ENCODE results near the gene TTC7B. TPM values are rescaled to one million over a fixed set of nuclear protein-coding genes. Genes with fewer than 3 reads are reported as not detected.

TTC7B gene
- total and polyA plus RNA-seq, 2 of the 13 experiments (the other 11 are each of a cell fraction or from before 2014, with no cell fraction given), result 1.3 to 3.2 TPM

DNA sequence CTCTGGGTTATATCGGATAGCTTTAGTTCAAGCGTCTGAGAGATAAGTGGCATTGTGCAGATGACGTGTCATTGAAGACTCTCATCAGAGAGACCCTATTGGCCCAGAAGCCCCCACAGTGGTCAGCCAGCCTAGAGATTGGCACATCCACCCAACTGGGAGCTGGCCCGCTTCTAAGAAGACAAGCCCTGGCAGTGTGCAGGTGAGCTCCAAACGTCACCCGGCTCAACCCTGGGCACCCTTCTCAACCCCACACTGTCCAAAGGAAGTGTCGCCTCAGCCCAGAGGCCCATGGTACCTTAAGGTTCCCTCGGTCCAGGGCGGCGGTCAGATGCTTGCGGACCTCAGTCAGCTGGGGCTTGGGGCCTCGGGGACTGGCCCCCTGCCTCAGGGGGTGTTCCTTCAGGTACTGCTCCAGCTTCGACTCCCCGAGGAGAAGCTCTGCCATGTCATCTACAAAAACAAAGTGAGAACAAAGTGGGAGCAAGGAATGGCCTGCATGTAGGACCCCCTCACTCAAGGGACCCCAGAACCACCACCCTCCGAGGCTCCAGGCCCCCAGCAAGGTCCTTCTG lies 30.3 kb downstream of the TTC7B start:
- no TSS peak for BruUV-seq (replicated peaks)
- intact Hi-C loops (cut with micrococcal nuclease; ENCODE audit: unreplicated experiment) (no loop called here), in situ Hi-C loops (cut with HindIII; ENCODE audit: extremely low pct_ligation_motif_present, low pct_unique_long_range_greater_than_20kb) (no loop called here)
- Histone ChIP-seq H3K79me2 (ENCODE audit: insufficient read depth, low read length) (no peaks in the 10 kb centered on the region), H3K9me3 (ENCODE audit: low read length) (no peaks in the 10 kb centered on the region), H2AFZ (ENCODE audit: low read length) (no peak overlapping the region), H3K27ac (ENCODE audit: extremely low read length, insufficient read depth, low read length) (no peak overlapping the region), H3K36me3 (replicated peaks in 1 of 2; ENCODE audit: control insufficient read depth in 1 of 2, insufficient read depth in 2 of 2, low read length in 2 of 2) (no peaks in the 10 kb centered on the region), H3K4me2 (ENCODE audit: low read depth, low read length) (no peak overlapping the region), H3K4me1 (ENCODE audit: insufficient read depth, low read length) (peaks cover 9% of the 10 kb centered on the region; the same call in 1 of the 2 replicates), H3K27me3 (ENCODE audit: control insufficient read depth in 1 of 2, insufficient read depth in 2 of 2, low read length in 2 of 2) (no peaks in the 10 kb centered on the region), H3K9ac (ENCODE audit: insufficient read depth, low read depth, low read length) (no peak overlapping the region), H3K4me3 (replicated peaks in 1 of 3; ENCODE audit: insufficient read depth in 1 of 3, low read depth in 2 of 3, low read length in 3 of 3) (no peak overlapping the region), H4K20me1 (ENCODE audit: insufficient read depth, low read length) (no peaks in the 10 kb centered on the region)
- FAIRE-seq (no peak), DNase-seq (ENCODE audit: low spot score) (no peak), ATAC-seq (no peak)
- ChIA-PET CTCF (ENCODE audit: low intra/inter-chr PET ratio, low total read pairs) (no interaction called here), POLR2A (no interaction called here)
- no peak for TF ChIP-seq MAF1 (CRISPR knock-in tag; IDR thresholded peaks at IDR 0.05; ENCODE audit: borderline replicate concordance)
- no peak for TF ChIP-seq YY1 (IDR thresholded peaks at IDR 0.05; ENCODE audit: insufficient read depth, insufficient replicate concordance, low read depth, low read length)
- TF ChIP-seq, protein P1, sequence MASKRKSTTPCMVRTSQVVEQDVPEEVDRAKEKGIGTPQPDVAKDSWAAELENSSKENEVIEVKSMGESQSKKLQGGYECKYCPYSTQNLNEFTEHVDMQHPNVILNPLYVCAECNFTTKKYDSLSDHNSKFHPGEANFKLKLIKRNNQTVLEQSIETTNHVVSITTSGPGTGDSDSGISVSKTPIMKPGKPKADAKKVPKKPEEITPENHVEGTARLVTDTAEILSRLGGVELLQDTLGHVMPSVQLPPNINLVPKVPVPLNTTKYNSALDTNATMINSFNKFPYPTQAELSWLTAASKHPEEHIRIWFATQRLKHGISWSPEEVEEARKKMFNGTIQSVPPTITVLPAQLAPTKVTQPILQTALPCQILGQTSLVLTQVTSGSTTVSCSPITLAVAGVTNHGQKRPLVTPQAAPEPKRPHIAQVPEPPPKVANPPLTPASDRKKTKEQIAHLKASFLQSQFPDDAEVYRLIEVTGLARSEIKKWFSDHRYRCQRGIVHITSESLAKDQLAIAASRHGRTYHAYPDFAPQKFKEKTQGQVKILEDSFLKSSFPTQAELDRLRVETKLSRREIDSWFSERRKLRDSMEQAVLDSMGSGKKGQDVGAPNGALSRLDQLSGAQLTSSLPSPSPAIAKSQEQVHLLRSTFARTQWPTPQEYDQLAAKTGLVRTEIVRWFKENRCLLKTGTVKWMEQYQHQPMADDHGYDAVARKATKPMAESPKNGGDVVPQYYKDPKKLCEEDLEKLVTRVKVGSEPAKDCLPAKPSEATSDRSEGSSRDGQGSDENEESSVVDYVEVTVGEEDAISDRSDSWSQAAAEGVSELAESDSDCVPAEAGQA (IDR thresholded peaks at IDR 0.05; ENCODE audit: low read depth), result no peak
- TF ChIP-seq, protein P1 (CRISPR knock-in tag; IDR thresholded peaks at IDR 0.05; ENCODE audit: borderline replicate concordance), result no peak
- no peak for TF ChIP-seq HDAC2 (CRISPR knock-in tag; IDR thresholded peaks at IDR 0.05)
- TF ChIP-seq IKZF4 (CRISPR knock-in tag; IDR thresholded peaks at IDR 0.05; ENCODE audit: borderline replicate concordance, low read depth, not compliant biosample characterization), result no peak
- TF ChIP-seq, protein P2, sequence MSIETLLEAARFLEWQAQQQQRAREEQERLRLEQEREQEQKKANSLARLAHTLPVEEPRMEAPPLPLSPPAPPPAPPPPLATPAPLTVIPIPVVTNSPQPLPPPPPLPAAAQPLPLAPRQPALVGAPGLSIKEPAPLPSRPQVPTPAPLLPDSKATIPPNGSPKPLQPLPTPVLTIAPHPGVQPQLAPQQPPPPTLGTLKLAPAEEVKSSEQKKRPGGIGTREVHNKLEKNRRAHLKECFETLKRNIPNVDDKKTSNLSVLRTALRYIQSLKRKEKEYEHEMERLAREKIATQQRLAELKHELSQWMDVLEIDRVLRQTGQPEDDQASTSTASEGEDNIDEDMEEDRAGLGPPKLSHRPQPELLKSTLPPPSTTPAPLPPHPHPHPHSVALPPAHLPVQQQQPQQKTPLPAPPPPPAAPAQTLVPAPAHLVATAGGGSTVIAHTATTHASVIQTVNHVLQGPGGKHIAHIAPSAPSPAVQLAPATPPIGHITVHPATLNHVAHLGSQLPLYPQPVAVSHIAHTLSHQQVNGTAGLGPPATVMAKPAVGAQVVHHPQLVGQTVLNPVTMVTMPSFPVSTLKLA (IDR thresholded peaks at IDR 0.05), result no peak
- no peak for TF ChIP-seq SAFB2 (CRISPR knock-in tag; IDR thresholded peaks at IDR 0.05; ENCODE audit: borderline replicate concordance, low read depth)
- no peak for TF ChIP-seq KDM4B (CRISPR knock-in tag; IDR thresholded peaks at IDR 0.05)
- TF ChIP-seq ZFP82 (CRISPR knock-in tag; IDR thresholded peaks at IDR 0.05; ENCODE audit: borderline replicate concordance), result no peak
- no peak for TF ChIP-seq GATA4 (IDR thresholded peaks at IDR 0.05; ENCODE audit: borderline replicate concordance, low read depth)
- no peak for TF ChIP-seq SMYD3 (CRISPR knock-in tag; IDR thresholded peaks at IDR 0.05)
- TF ChIP-seq ZNF768 (CRISPR knock-in tag; IDR thresholded peaks at IDR 0.05), result no peak
- no peak for TF ChIP-seq GPN1 (CRISPR knock-in tag; IDR thresholded peaks at IDR 0.05; ENCODE audit: borderline replicate concordance)
- TF ChIP-seq PPARG (CRISPR knock-in tag; conservative IDR thresholded peaks at IDR 0.05), result no peak
- 90% methylated on average over 8 of the region's 15 CpGs for WGBS (ENCODE audit: low lambda C conversion rate)
